C1 segment of cervical spinal cord (tissue), 14 donors: Measurements from ENCODE around the gene ZDHHC14.
"Not testable (repeated sequence)": the region's sequence is repeated elsewhere in the genome, so short reads cannot be mapped to it uniquely, and the experiment has no call there.

Experiments
- DNase-seq, 14 donors: peaks; one replicate each; lab custom pipeline; 2025; lab: John Stamatoyannopoulos, UW

Gene ZDHHC14

GRCh38 chr6:157380458-157380778 is 572 bp upstream of the ZDHHC14 start:
- peak in 2 of 14 donors; percentile 69 to 80 for DNase-seq

DNA sequence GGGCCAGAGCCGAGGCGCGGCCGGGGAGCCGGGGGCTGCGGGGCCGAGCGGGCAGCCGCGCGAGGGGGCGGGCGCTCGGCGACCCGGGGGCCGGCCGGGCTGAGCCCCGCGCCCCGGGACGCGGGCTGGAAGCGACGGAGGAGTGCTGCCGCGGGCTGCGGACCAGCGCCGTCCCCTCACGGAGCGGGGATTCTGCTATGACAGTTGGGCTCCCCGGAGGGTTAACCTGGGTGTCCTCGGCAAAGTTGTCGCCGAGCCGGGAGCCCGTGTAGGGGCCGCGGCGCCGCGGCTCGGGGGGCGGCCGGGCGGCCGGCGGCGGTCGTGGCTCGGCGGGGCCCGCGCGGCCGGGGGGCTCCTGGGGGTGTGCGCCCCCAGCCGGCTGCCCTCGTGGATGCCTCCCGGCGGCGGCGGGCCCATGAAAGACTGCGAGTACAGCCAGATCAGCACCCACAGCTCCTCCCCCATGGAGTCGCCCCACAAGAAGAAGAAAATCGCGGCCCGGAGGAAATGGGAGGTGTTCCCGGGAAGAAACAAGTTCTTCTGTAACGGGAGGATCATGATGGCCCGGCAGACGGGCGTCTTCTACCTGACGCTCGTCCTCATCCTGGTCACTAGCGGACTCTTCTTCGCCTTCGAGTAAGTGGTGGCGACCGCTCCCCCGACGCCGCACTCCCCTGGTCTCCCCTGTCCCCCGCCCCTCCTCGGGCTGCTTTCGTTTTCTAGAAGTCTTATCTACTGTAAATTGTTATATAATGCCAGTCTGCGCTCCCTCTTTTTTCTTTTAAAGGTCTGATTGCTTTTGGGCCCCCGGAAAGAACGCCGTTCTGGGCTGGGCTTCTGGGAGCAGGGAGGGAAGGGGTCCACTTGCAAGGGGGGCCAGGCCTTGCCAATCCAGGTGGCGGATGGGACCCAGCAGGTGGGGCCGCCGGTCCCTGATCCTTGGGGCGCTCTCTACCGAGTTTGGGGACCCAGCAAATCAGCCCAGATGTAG is 936 bp downstream of the ZDHHC14 start:
- DNase-seq: peak in 11 of 14 donors; percentile 33 to 77 (median 47)

DNA sequence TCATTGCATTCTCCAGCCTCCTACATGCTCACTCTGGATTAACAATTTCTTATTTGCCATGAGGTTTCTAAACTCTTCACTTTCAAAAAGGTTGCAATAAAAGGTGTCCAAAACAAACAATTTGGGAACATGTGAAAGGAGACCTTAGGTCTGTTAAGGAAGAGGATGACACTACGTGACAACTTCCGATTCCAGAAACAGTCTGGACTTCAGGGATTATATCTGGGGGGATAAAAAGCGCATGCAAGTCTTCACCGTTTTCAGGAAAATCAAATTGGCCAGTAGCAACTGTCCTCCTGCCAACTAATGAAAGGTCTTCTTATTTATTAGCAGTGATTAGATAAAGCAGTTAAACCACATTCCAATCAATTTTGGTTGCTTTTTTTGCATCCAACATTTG is 1.8 kb downstream of the ZDHHC14 start:
- DNase-seq: peak in 1 of 14 donors; percentile 45

- DNase-seq: peak in 3 of 14 donors; percentile 17 to 49 (median 33)
These were observed 2.5 kb downstream of the ZDHHC14 start for GRCh38 chr6:157383471-157383870.

GRCh38 chr6:157384962-157385361 is 4.0 kb downstream of the ZDHHC14 start:
- not testable (repeated sequence) for DNase-seq

DNA sequence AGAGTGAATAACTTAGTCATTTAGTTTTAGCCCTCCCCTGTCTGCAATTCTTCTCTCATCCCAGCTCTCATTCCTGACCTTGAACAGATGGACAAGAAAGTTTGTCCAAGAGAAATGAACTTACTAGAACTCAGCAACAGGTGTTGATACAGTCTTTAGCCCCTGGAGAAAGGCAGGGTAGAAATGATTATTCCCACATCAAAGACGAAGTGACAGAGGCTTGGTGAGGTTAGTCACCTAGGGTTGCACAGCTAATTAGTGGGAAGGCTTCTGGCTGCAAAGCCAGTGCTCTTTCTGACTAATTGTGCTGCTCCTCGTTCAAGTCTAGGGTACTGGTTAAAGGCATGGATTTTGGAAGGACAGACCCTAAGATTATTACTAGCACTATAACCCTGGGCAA is 4.5 kb downstream of the ZDHHC14 start:
- DNase-seq: no peak

DNA sequence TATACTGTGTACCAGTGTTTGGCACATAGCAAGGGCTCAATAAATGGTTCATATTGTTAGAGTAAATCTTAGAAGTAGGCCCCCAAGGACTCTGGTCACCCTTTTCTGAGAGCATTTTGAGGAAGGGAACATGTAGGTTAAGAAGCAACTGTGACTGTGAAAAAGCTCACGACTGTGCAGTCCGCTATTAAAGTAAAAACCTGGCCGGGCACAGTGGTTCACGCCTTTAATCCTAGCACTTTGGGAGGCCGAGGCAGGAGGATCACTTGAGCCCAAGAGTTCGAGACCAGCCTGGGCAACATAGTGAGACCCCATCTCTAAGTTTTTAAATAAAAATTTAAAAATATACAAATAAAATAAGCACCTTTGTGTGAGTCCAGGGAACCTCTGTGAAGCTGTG is 5.0 kb downstream of the ZDHHC14 start:
- DNase-seq: no peak

GRCh38 chr6:157386454-157386853 is 5.5 kb downstream of the ZDHHC14 start:
- DNase-seq: no peak

GRCh38 chr6:157388924-157389323 is 7.9 kb downstream of the ZDHHC14 start:
- DNase-seq: no peak

DNA sequence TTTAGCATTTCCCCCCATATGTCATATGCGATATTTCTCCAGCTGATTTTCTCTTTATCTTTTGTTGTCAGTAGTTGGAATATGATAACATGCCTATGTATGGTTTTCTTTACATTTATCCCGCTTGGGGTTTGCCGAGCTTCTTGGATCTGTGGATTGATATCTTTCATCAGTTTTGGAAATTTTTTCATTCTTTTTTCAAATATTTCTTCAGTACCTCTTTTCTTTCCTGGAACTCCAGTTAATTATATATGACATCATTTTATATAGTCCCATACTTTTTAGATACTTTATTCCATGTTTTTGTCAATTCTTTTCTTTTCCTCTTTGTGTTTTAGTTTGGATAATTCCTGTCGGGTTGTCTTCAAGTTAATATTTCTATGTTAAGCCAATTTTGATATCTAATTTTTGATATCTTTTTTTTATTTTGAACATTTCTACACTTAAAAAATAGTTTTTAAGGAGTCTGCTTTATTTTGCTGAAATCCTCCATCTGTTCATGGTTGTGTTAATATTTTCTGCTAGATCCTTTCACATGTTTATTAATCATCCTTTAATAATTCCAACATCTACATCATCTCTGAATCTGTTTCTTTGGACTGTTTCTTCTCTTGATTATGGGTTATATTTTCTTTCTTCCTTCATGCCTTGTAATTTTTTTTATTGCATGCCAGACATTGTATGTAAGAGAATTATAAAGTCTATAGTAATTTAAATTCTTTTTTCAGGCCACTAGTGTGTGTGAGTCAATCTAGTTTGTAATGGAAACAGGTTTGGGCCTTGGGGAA is 9.5 kb downstream of the ZDHHC14 start:
- DNase-seq: no peak

- DNase-seq: no peak
These were observed 12.1 kb downstream of the ZDHHC14 start for GRCh38 chr6:157392927-157393668.

DNA sequence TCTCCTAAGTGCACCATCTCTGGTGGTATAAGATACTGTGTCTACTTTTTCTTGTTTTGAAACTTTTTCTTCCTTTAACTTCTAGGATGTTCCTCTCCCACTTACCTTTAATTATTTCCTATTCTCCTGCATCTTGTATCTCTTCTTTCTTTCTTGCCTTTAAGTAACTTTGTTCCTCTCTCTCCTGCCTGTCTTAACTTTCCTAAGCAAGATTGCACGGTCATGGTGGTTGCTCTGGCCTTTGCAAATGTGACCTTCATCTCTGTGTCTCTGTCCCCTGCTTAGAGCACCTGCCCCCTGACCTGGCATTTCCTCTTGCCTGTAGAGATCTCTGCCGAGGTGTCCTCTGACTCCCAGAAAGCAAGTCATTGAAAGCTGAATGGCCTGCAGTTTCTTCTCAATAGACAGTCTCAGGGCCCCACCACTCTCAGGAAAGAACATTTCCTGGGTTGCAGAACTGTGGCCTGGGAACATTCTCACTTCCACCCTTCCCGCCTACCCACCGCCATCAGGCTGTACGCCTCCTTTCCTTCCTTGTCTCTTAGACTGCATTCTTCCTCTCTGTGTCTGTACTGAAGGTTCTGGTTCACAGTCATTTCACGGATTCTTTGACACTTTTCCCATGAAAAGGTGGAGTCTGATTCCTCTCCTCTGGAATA is 12.8 kb downstream of the ZDHHC14 start:
- peak in 1 of 14 donors; percentile 21 for DNase-seq

- DNase-seq: not testable (repeated sequence)
These were observed 14.2 kb downstream of the ZDHHC14 start for GRCh38 chr6:157395199-157395598.

- DNase-seq: no peak
These were observed 15.0 kb downstream of the ZDHHC14 start for GRCh38 chr6:157396026-157396425.

DNA sequence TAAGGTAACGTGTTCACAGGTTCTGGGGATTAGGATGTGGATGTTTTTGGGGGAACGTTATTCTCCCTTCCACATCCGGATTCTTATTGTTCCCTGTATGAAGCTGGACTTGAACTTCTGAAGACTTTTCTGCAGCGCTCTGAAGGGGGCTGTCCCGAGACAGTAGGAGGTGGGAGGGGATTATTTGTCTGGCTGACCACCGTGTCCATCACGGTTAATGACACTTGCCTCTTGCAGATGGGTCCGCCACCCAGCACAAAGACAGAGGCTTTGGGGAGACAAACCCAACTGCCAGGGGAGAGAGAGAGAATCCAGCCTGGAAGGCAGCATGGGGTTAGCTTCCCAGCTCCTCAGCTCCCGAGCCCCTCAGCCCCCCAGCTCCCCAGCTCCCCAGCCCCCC is 16.7 kb downstream of the ZDHHC14 start:
- DNase-seq: no peak

- no peak for DNase-seq
These were observed 17.2 kb downstream of the ZDHHC14 start for GRCh38 chr6:157398151-157398550.

- DNase-seq: no peak
These were observed 19.7 kb downstream of the ZDHHC14 start for GRCh38 chr6:157400676-157401075.

GRCh38 chr6:157401734-157402338 is 20.8 kb downstream of the ZDHHC14 start:
- no peak for DNase-seq

DNA sequence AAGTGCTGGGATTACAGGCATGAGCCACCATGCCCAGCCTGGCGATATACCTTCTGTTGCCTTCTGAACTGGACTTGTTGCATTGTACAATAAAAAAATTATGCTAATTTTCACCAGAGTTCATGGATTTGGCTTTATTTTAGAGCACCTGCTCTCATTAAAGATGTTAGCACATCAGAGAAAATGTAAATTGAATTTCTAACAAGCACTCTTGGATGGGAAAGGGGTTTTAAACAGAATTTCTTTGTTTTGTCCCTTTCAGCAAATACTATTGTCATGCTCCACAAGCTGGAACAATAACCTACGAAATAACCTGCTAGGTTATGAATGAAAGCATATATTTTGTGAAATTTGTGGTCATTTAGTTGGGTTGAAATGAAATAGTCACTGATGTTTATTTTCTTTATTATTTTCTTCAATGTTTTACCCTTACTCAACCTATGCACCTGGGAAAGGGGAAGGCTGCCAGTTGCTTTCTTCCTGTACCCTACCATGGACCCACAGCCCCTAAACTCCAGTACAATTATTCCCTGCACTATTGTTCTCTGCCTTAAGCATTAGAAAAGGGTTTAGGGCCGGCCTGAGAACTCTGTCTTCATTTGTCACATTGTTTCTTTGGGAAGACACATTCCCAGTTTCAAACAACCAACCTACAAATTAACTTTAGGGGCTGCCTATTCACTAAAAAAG is 22.2 kb downstream of the ZDHHC14 start:
- no peak for DNase-seq

DNA sequence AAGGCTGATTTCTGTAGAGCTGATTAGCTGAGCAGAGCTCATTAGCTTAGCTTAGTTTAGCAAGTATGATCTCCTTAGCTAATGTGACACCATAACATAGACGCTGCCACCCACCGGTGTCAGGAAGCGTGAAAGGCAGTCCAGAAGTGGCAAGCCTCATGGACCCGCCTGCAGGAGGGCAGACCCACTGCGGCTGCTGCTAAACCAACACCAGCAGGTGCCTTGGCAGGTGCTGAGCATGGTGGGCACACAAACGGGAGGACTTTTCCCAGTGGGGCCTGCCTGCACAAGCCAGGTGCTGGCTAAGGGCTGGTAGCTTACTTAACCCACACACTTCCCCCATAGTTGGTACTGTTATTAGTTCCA is 22.7 kb downstream of the ZDHHC14 start:
- DNase-seq: no peak
